NT2/D1 (cell line): ENCODE results near the gene NKAIN2.

ENCODE experiments used
- DNase-seq: peaks from one replicate; pipeline ENCODE4 v3.0.0-alpha.2; 2011; ENCODE audit warnings: low read depth, low spot score
- H3K27me3 ChIP-seq: 2 replicates; pipeline ENCODE4 v1.6.0; 2011; ENCODE audit warnings: mild to moderate bottlenecking; ENCODE audit not compliant: insufficient read length, insufficient read depth
- H3K36me3 ChIP-seq: 2 replicates; pipeline ENCODE4 v1.6.1; 2011; ENCODE audit warnings: mild to moderate bottlenecking, low read length, mixed read lengths; ENCODE audit not compliant: insufficient read depth, insufficient read length
- H3K4me1 ChIP-seq: 2 replicates; pipeline ENCODE4 v1.5.1; 2011; ENCODE audit not compliant: insufficient read depth, insufficient read length
- H3K4me3 ChIP-seq: 2 replicates; pipeline ENCODE4 v1.5.1; 2011; ENCODE audit warnings: low read depth; ENCODE audit not compliant: insufficient read length
- H3K9ac ChIP-seq: 2 replicates; pipeline ENCODE4 v1.6.0; 2011; ENCODE audit warnings: low read depth; ENCODE audit not compliant: insufficient read length
- H3K9me3 ChIP-seq: 2 replicates; pipeline ENCODE4 v1.5.1; 2011; ENCODE audit warnings: mild to moderate bottlenecking, low read length; ENCODE audit not compliant: insufficient read depth
- SUZ12 ChIP-seq: IDR thresholded peaks from 2 replicates; pipeline ENCODE4 v1.6.1; 2011; ENCODE audit not compliant: insufficient read length, insufficient read depth; ENCODE audit errors: extremely low read depth
- YY1 ChIP-seq: IDR thresholded peaks from 2 replicates; pipeline ENCODE4 v1.6.1; 2011; ENCODE audit not compliant: insufficient read length, insufficient read depth
- ZNF274 ChIP-seq: IDR thresholded peaks from 2 replicates; pipeline ENCODE4 v1.6.1; 2011; ENCODE audit warnings: mild to moderate bottlenecking, low read depth, low read length

The NKAIN2 gene

GRCh38 chr6:123994891-123995635 is 191.4 kb downstream of the NKAIN2 start:
- TF ChIP-seq ZNF274 (no peak), SUZ12 (no peak), YY1 (no peak)
- Histone ChIP-seq H3K4me3 (no peak overlapping the region), H3K4me1 (no peaks in the 10 kb centered on the region), H3K9me3 (no peaks in the 10 kb centered on the region), H3K36me3 (no peaks in the 10 kb centered on the region), H3K27me3 (no peaks in the 10 kb centered on the region), H3K9ac (no peak overlapping the region)
- no peak for DNase-seq

- Histone ChIP-seq H3K4me1 (no peaks in the 10 kb centered on the region), H3K36me3 (no peaks in the 10 kb centered on the region), H3K4me3 (no peak overlapping the region), H3K9ac (no peak overlapping the region), H3K9me3 (no peaks in the 10 kb centered on the region), H3K27me3 (no peaks in the 10 kb centered on the region)
- no peak for DNase-seq
- TF ChIP-seq SUZ12 (no peak), YY1 (no peak), ZNF274 (no peak)
Observed at GRCh38 chr6:123997223-123997622, 193.6 kb downstream of the NKAIN2 start.

GRCh38 chr6:124002377-124003081 is 198.9 kb downstream of the NKAIN2 start:
- H3K36me3 ChIP-seq, result no peaks in the 10 kb centered on the region
- H3K9ac ChIP-seq, result no peak overlapping the region
- H3K9me3 ChIP-seq, result no peaks in the 10 kb centered on the region
- no peak overlapping the region for H3K4me3 ChIP-seq
- no peaks in the 10 kb centered on the region for H3K27me3 ChIP-seq
- DNase-seq, result no peak
- no peaks in the 10 kb centered on the region for H3K4me1 ChIP-seq
- TF ChIP-seq ZNF274 (no peak), YY1 (no peak), SUZ12 (no peak)

GRCh38 chr6:124007266-124007665 is 203.6 kb downstream of the NKAIN2 start:
- no peak overlapping the region for H3K9ac ChIP-seq
- H3K9me3 ChIP-seq, result no peaks in the 10 kb centered on the region
- H3K27me3 ChIP-seq, result no peaks in the 10 kb centered on the region
- H3K4me1 ChIP-seq, result no peaks in the 10 kb centered on the region
- no peak for TF ChIP-seq ZNF274
- TF ChIP-seq SUZ12, result no peak
- TF ChIP-seq YY1, result no peak
- no peaks in the 10 kb centered on the region for H3K36me3 ChIP-seq
- DNase-seq, result no peak
- H3K4me3 ChIP-seq, result no peak overlapping the region

GRCh38 chr6:124008000-124008987 is 204.6 kb downstream of the NKAIN2 start:
- Histone ChIP-seq H3K4me1 (no peaks in the 10 kb centered on the region), H3K9ac (no peak overlapping the region), H3K4me3 (no peak overlapping the region), H3K27me3 (no peaks in the 10 kb centered on the region), H3K36me3 (no peaks in the 10 kb centered on the region), H3K9me3 (no peaks in the 10 kb centered on the region)
- TF ChIP-seq ZNF274 (no peak), SUZ12 (no peak), YY1 (no peak)
- DNase-seq, result no peak

GRCh38 chr6:124008988-124009765 is 205.5 kb downstream of the NKAIN2 start:
- H3K9ac ChIP-seq, result no peak overlapping the region
- no peaks in the 10 kb centered on the region for H3K36me3 ChIP-seq
- no peak overlapping the region for H3K4me3 ChIP-seq
- H3K27me3 ChIP-seq, result no peaks in the 10 kb centered on the region
- H3K9me3 ChIP-seq, result no peaks in the 10 kb centered on the region
- H3K4me1 ChIP-seq, result no peaks in the 10 kb centered on the region
- TF ChIP-seq YY1 (no peak), SUZ12 (no peak), ZNF274 (no peak)
- no peak for DNase-seq
